HepG2 (cell line): Measurements from ENCODE around the gene TNP2. TPM values are rescaled to one million over a fixed set of nuclear protein-coding genes. Genes with fewer than 3 reads are reported as not detected.

Experiments
- ATAC-seq: fragments of 200-7000 bp; cut with Tn5 transposase; 3 replicates; pipeline ENCODE4 v1.9.1; 2020; ENCODE audit warnings: mild to moderate bottlenecking, moderate library complexity
- BruUV-seq: library from RNA; stranded (reverse); fragments of 400-500 nt; replicated peaks from 2 replicates; lab custom pipeline; 2021; lab: Mats Ljungman, UMichigan
- CTCF ChIA-PET: fragments of 300-600 bp; formaldehyde crosslinking; extraction: SDS; loops from one replicate; lab custom pipeline; 2021; ENCODE audit warnings: low total read pairs, inconsistent platforms, low intra/inter-chr PET ratio; lab: Yijun Ruan, JAX
- POLR2A ChIA-PET: fragments of 350-600 bp; sonication (Branson Sonifier 250); formaldehyde crosslinking; loops from one replicate; lab custom pipeline; 2020; ENCODE audit warnings: antibody characterized with exemption, inconsistent platforms; lab: Yijun Ruan, JAX
- DNase-seq: peaks from one replicate; pipeline ENCODE4 v3.0.0-alpha.2; 2015; ENCODE audit warnings: low spot score
- FAIRE-seq: peaks from 3 replicates; lab custom pipeline; 2011; peaks lifted over from hg19 to GRCh38; lab: Jason Lieb, UNC
- H2AFZ ChIP-seq: one replicate; pipeline ENCODE4 v1.6.1; 2011; ENCODE audit warnings: low read length, inconsistent platforms
- H3K27ac ChIP-seq: fragments of 300-600 bp; 3 replicates; pipeline ENCODE4 v1.8.0; 2011; ENCODE audit warnings: mixed run types, mild to moderate bottlenecking, mixed read lengths, low read length, inconsistent platforms; ENCODE audit not compliant: insufficient read depth; ENCODE audit errors: extremely low read length
- H3K27me3 ChIP-seq, 2 experiments: fragments of 200-600 bp in 1 of 2; 2 replicates in 1 of 2; 3 replicates in 1 of 2; pipeline versions ENCODE4 v1.6.0 to v1.8.0; 2011; ENCODE audit warnings: low read length in 2 of 2, mild to moderate bottlenecking in 2 of 2, moderate library complexity in 2 of 2, inconsistent platforms in 1 of 2; ENCODE audit not compliant: insufficient read depth in 2 of 2, control insufficient read depth in 1 of 2
- H3K36me3 ChIP-seq, 2 experiments: fragments of 200-600 bp in 1 of 2; replicated peaks in 1 of 2; 2 replicates in 1 of 2; 3 replicates in 1 of 2; pipeline versions ENCODE4 v1.5.1 to v1.8.0; 2011; ENCODE audit warnings: low read length in 2 of 2, inconsistent platforms in 1 of 2; ENCODE audit not compliant: insufficient read depth in 2 of 2, control insufficient read depth in 1 of 2
- H3K4me1 ChIP-seq: 2 replicates; pipeline ENCODE4 v1.5.1; 2012; ENCODE audit warnings: low read length, inconsistent platforms; ENCODE audit not compliant: insufficient read depth
- H3K4me2 ChIP-seq: 2 replicates; pipeline ENCODE4 v1.6.0; 2011; ENCODE audit warnings: low read depth, low read length, inconsistent platforms
- H3K4me3 ChIP-seq, 3 experiments: fragments of 200-600 bp in 1 of 3; sonication (generic), shearing (Covaris generic) in 1 of 3; replicated peaks in 1 of 3; 2 replicates each; pipeline ENCODE4 v1.5.1; 2011 to 2016; ENCODE audit warnings: low read length in 3 of 3, inconsistent platforms in 2 of 3, low read depth in 2 of 3, mild to moderate bottlenecking in 2 of 3, control low read depth in 1 of 3, mixed read lengths in 1 of 3; ENCODE audit not compliant: insufficient read depth in 1 of 3
- H3K79me2 ChIP-seq: one replicate; pipeline ENCODE4 v1.6.1; 2011; ENCODE audit warnings: low read length, inconsistent platforms; ENCODE audit not compliant: insufficient read depth
- H3K9ac ChIP-seq: 2 replicates; pipeline ENCODE4 v1.6.0; 2011; ENCODE audit warnings: mild to moderate bottlenecking, low read depth, low read length, inconsistent platforms; ENCODE audit not compliant: insufficient read depth
- H3K9me3 ChIP-seq: 2 replicates; pipeline ENCODE4 v1.5.1; 2012; ENCODE audit warnings: mild to moderate bottlenecking, low read length
- H4K20me1 ChIP-seq: 2 replicates; pipeline ENCODE4 v1.6.0; 2011; ENCODE audit warnings: inconsistent platforms, mild to moderate bottlenecking, low read length, moderate library complexity; ENCODE audit not compliant: insufficient read depth
- FOSL2 ChIP-seq: sonication (generic); formaldehyde crosslinking; IDR thresholded peaks from 2 replicates; pipeline ENCODE4 v1.4.0; 2020; ENCODE audit warnings: missing genetic modification reagents
- MAFK ChIP-seq, 2 experiments: IDR thresholded peaks in 1 of 2; conservative IDR thresholded peaks in 1 of 2; 2 replicates each; pipeline ENCODE4 v1.6.1; 2011; ENCODE audit warnings: improper control_type of control experiment in 2 of 2, low read length in 2 of 2
- PHF21A ChIP-seq: sonication (generic); formaldehyde crosslinking; IDR thresholded peaks from 2 replicates; pipeline ENCODE4 v1.5.0; 2020; ENCODE audit warnings: mild to moderate bottlenecking, missing genetic modification reagents
- POGK ChIP-seq: sonication (generic); formaldehyde crosslinking; conservative IDR thresholded peaks from 2 replicates; pipeline ENCODE4 v1.8.0; 2022; ENCODE audit warnings: mild to moderate bottlenecking, moderate library complexity, missing genetic modification reagents
- USF2 ChIP-seq, 2 experiments: sonication (generic) in 1 of 2; formaldehyde crosslinking in 1 of 2; IDR thresholded peaks; 2 replicates each; pipeline versions ENCODE4 v1.5.1 to v1.6.1; 2011 to 2020; ENCODE audit warnings: borderline replicate concordance in 1 of 2, low read depth in 1 of 2, low read length in 1 of 2, mild to moderate bottlenecking in 1 of 2, missing genetic modification reagents in 1 of 2, moderate library complexity in 1 of 2
- ZFP36 ChIP-seq: fragments of 150-350 bp; IDR thresholded peaks from 2 replicates; pipeline ENCODE4 v1.6.1; 2018; ENCODE audit warnings: borderline replicate concordance, low read length, low read depth; ENCODE audit not compliant: partially characterized antibody
- ZNF121 ChIP-seq: sonication (generic); formaldehyde crosslinking; IDR thresholded peaks from 2 replicates; pipeline ENCODE4 v1.5.0; 2020; ENCODE audit warnings: mild to moderate bottlenecking, missing genetic modification reagents
- ZNF205 ChIP-seq: IDR thresholded peaks from 2 replicates; pipeline ENCODE4 v1.6.1; 2018; ENCODE audit warnings: missing biosample characterization, missing genetic modification reagents
- ZNF30 ChIP-seq: sonication (generic); formaldehyde crosslinking; IDR thresholded peaks from 2 replicates; pipeline ENCODE4 v1.5.0; 2020; ENCODE audit warnings: mild to moderate bottlenecking, missing genetic modification reagents
- ZNF460 ChIP-seq: sonication (generic); formaldehyde crosslinking; IDR thresholded peaks from 2 replicates; pipeline ENCODE4 v1.5.1; 2020; ENCODE audit warnings: missing genetic modification reagents, mild to moderate bottlenecking, borderline replicate concordance
- WGBS: methylation state at CpG from one replicate; pipeline ENCODE4 v1.1.6; 2017; ENCODE audit warnings: low lambda C conversion rate; 5-methylcytosine and 5-hydroxymethylcytosine counted together
- in situ Hi-C: cut with HindIII; loops from 2 replicates; pipeline ENCODE4 v1.10.0; 2017; ENCODE audit warnings: low pct_unique_long_range_greater_than_20kb; ENCODE audit not compliant: extremely low pct_ligation_motif_present
- intact Hi-C: fragments of 100-400 bp; cut with micrococcal nuclease; formaldehyde crosslinking; loops from one replicate; pipeline ENCODE4 v1.10.0; 2022; ENCODE audit not compliant: unreplicated experiment
- polyA plus RNA-seq, 8 experiments: library from polyadenylated mRNA; depleted of rRNA in 3 of 8; stranded (reverse) in 7 of 8; unstranded in 1 of 8; fragments of >200 nt; fragmentation: Illumina TruSeq in 4 of 8; extraction: Trizol in 4 of 8; gene quantifications; 2 replicates each; pipeline versions ENCODE4 v1.2.1 to v1.2.3, GENCODE V29; 2011 to 2016; ENCODE audit warnings: low read depth in 4 of 8, missing spikeins in 1 of 8, mixed read lengths in 1 of 8; ENCODE audit not compliant: insufficient read depth in 1 of 8
- total RNA-seq, 5 experiments: library from RNA; depleted of rRNA; stranded (reverse); fragments of >200 nt; fragmentation: Illumina TruSeq; extraction: Trizol; gene quantifications; 2 replicates each; pipeline ENCODE4 v1.2.3, GENCODE V29; 2016; ENCODE audit warnings: low read depth in 1 of 5
- TF ChIP-seq, protein P1 (sequence below): fragments of 450-650 bp; IDR thresholded peaks from 2 replicates; pipeline ENCODE4 v1.6.1; 2017

The TNP2 gene
- total and polyA plus RNA-seq, 2 of the 13 experiments (the other 11 are each of a cell fraction or from before 2014, with no cell fraction given) = not detected

- TF ChIP-seq USF2 (IDR thresholded peaks at IDR 0.05; ENCODE audit: low read depth, low read length) (no peak), USF2 (CRISPR knock-in tag; IDR thresholded peaks at IDR 0.05; ENCODE audit: borderline replicate concordance) (no peak)
These were observed 28.3 kb downstream of the TNP2 start (continued) for GRCh38 chr16:11240636-11241473.

DNA sequence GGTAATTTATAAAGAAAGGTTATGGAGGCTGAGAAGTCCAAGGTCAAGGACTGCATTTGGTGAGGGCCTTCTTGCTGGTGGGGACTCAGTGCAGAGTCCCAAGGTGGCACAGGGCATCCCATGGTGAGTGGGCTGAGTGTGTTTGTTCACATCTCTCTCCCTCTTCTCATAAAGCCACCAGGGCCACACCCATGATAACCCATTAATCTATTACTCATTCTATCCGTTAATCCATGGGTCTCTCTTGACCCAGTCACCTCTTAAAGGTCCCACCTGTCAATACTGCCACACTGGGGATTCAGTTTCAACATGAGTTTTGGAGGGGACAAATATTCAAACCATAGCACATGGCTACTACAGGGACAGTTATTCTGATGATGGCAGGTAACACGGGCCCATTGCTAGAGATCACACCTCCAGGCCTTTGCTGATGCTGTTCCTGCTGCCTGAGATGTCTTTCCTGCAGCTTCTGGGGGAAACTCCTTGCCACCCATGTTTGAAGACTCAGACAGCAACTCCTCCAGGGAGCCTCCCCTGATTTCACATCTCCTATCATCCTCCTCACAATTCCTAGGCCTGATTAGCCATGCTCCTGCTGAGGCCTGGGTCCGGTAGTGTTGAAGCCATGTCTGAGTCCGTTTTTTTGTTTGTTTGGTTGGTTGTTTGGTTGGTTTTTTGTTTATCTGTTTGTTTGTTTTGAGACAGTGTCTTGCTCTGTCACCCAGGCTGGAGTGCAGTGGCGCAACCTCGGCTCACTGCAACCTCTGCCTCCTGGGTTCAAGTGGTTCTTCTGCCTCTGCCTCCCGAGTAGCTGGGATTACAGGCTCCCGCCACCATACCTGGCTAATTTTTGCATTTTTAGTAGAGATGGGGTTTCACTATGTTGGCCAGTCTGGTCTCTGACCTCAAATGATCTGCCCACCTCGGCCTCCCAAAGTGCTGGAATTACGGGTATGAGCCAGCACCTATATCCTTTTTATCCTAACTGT, 29.2 kb downstream of the TNP2 start:
- Histone ChIP-seq H3K27me3 (peaks cover 1 to 28% of the 10 kb centered on the region in 2 experiments; a peak in 3 of 5 replicates), H3K4me1 (peaks cover 42% of the 10 kb centered on the region), H3K27ac (no peak overlapping the region), H4K20me1 (no peaks in the 10 kb centered on the region), H2AFZ (no peak overlapping the region), H3K9me3 (no peaks in the 10 kb centered on the region), H3K9ac (no peak overlapping the region), H3K79me2 (no peaks in the 10 kb centered on the region), H3K36me3 (no peaks in the 10 kb centered on the region), H3K4me3 (peak overlapping the region in 1 of 3 experiments; percentile 45; a peak in 1 of 6 replicates), H3K4me2 (peak overlapping the region; percentile 66)
- CTCF ChIA-PET = no interaction called here
- ATAC-seq = no peak
- intact Hi-C loops = no loop called here
- FAIRE-seq = no peak
- DNase-seq = no peak
- in situ Hi-C loops = no loop called here
- BruUV-seq = no TSS peak
- WGBS = 36% methylated on average over 10 of the region's 10 CpGs
- POLR2A ChIA-PET = interaction anchor here (1.8 kb wide), 1 partner anchor 15 kb away, joined by 11 read pairs; the partner anchor contains the start of gene SOCS1
- TF ChIP-seq ZNF121 (CRISPR knock-in tag) (peak; percentile 18; the same call in 1 of the 2 replicates), ZNF460 (CRISPR knock-in tag) (peak; percentile 84; the same call in 1 of the 2 replicates), ZFP36 (peak; percentile 61), POGK (no peak), ZNF30 (no peak), ZNF205 (CRISPR knock-in tag) (no peak), MAFK (conservative IDR thresholded peaks at IDR 0.05 in 1 of 2, IDR thresholded peaks at IDR 0.05 in 1 of 2; ENCODE audit: low read length in 2 of 2) (no peak), PHF21A (CRISPR knock-in tag) (0 out of 2 replicates have a peak, but pooled peaks have one; percentile 22), FOSL2 (CRISPR knock-in tag) (no peak)
- TF ChIP-seq, protein P1, sequence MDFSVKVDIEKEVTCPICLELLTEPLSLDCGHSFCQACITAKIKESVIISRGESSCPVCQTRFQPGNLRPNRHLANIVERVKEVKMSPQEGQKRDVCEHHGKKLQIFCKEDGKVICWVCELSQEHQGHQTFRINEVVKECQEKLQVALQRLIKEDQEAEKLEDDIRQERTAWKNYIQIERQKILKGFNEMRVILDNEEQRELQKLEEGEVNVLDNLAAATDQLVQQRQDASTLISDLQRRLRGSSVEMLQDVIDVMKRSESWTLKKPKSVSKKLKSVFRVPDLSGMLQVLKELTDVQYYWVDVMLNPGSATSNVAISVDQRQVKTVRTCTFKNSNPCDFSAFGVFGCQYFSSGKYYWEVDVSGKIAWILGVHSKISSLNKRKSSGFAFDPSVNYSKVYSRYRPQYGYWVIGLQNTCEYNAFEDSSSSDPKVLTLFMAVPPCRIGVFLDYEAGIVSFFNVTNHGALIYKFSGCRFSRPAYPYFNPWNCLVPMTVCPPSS = peak; percentile 55; the same call in 1 of the 2 replicates
